GM19324 (cell line): ENCODE measurements around the gene ANKS1B.
"Not testable (repeated sequence)": the region's sequence is repeated elsewhere in the genome, so short reads cannot be mapped to it uniquely, and the experiment has no call there.

Source experiments
- ATAC-seq: cut with Tn5 transposase; IDR thresholded peaks from one replicate; pipeline ENCODE4 v1.9.1; 2021; ENCODE audit warnings: mild to moderate bottlenecking, moderate library complexity; ENCODE audit not compliant: unreplicated experiment, low FRiP score

ANKS1B gene

DNA sequence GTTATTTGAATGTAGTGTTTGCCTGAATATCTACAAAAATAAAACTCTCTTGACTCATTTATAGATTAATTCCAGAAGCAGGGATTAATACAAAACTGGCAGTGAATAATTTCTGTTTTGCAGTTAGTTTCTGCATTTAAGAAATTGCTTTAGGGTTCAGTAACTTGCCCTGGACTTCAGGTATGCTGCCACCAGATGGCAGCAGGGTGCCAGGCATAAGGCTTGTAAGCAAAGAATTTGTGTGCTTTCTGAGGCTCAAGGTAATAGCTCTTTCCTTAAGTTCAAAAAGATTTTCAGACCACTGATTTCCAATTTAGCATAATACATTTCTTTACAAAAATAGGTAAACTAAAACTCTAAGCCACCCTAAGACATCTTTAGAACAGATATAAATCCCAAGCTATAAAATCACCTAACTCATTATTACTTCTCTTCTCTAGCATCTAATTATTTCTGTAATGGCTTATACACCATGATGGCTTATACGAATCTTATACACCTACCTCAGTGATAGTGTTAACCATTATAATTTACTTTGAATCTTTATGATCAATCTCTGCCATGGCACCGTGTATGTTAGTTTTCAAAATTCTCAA lies 941.3 kb downstream of the ANKS1B start:
- no peak for ATAC-seq

DNA sequence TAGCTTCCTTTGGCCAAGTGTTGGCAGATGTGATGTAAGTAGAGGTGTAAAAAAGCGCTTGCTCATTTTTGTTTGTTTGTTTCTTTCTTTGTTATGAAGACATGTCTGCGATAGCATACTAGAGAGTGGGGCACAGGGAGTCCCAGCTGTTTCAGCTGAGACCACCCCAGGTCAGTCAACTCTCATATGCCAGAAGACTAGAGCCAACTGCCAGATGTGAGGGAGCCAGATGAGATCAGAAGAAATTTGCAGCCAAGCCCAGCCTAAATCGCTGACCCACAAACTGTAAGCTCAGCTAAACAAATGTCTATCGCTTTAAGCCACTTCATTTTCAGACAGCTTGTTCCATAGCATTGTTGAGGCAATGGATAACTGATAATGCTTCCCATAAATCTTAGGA lies 942.5 kb downstream of the ANKS1B start:
- ATAC-seq, result no peak

DNA sequence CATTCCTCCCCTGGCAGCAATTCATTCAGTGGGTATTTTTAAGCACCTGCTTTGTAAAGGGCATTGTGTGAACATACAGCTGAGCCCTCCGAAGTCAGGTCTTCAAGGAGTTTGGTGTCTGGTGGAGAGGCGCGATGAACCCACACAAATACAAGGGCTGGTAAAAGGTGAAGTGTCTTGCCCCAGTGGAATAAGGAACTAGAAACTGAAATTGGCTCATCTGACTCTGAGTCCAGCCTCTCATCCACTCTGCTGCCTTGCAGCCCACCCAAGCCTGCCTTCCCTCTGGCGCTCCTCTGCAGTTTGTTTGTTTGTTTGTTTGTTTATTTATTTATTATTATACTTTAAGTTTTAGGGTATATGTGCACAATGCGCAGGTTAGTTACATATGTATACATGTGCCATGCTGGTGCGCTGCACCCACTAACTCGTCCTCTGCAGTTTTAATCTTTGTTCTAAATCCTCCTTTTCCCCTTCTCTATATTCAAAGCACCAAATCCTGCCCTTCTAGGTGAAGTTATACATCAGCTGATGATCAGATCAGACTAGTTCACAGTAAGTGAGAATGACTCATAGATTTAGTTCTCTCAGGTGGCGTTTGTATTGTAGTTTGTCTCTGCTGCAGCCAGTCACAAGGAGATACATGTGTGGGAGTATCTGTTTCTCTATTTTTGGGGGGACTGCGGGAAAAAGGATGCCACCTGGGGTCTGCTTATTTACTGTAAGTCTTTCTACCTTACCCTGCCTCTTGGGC lies 945.2 kb downstream of the ANKS1B start:
- ATAC-seq, result no peak

DNA sequence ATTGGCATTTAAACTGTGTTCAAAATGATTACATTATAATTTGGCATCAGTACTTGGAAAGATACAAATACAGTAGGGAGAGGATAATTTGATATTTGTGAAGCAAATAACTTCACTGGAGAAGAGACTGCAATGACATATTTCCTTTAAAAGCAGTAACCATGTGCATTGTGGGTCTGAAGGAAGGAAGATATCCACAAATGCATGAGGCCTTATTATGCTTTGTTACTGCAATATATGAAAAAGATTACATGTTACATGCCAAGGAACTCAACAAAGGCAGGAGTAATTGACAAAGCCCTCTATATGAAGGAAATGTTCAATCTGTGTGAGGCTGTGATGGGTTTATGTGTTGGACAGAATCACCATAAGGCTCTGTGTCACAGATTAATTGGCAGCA lies 948.2 kb downstream of the ANKS1B start:
- no peak for ATAC-seq

DNA sequence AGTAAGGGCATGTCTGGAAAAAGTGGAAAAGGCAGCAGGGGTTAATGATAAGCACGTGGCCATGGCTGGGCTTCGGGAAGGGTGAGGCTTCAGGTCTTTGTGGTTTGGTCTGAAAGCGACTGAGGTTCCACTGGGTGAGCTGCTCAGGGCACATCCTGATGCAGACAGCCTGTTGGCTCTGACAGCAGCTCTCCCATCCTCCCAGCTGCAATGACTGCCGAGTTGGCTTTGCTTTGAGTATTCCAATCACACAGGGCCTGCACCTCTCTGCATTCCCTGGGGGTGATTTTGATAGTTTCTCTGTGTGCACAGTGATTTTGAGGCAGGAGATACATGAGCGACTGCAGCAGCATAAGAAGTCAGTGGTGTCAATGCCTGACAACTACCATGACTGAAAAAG lies 948.9 kb downstream of the ANKS1B start:
- ATAC-seq, result no peak

DNA sequence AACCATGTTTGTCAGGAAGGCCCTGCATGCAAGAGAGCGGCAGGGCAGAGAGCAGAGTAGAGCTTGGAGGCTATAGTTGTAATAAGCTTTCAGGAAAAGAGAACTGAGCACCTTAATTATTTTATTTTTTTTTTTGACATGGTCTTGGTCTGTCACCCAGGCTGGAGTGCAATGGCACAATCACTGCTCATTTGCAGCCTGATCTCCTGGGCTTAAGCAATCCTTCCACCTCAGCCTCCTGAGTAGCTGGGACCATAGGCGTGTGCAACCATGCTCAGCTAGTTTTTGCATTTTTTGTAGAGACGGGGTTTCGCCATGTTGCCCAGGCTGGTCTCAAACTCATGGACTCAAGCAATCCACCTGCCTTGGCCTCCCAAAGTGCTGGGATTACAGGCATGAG lies 950.5 kb downstream of the ANKS1B start:
- ATAC-seq, result not testable (repeated sequence)

DNA sequence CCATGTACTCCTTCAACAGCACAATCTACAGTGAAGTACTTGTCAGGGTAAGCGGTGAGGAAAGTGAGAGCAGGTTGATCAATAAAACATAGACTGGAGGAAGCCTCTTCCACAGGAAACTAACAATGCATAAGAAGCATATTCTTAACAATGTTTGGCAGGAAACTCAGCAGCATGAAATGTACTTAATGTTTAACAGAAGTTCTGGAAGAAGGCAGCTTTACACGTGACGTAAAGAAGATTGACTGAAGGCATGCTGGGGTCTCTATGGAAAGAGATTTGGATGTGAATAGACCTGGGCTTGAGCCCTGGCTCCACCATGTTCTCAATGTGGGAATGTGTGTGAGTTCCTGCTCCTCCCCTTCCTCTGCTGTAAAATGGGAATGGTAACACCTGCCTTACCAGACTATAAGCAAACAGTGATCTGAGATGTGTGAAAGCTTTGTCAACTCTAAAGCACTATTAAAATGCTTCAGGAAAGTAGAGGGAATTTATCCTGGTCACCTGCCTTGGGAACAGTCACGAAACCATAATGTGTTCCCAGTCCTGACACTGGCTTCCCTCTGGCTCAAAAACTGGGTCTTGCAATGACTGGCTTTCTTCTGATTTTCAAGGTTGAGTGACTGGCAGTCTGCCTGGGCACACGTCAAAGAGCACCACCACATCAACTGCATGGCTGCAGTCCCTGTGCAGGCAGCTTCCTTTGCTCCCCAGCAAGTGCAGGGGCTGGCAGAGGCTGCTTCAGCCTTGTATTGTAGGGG lies 955.0 kb downstream of the ANKS1B start:
- no peak for ATAC-seq

DNA sequence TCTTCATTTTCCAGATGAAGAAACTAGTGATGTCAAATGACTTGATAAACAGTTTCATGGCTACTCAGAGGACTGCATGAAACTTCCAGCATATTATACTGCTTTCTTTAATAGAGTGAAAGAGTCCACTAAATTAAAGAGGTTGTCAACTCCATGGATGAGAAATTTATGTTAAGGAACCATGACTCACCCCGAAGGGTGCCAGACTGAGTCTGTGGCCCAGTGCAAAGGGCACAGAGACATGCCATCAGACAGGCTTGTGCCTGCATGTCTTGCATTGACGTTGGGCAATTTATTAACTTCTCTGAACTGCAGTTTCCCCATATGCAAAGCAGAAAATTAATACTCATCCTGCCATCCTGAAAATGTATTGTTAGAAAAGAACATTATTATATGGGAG lies 957.3 kb downstream of the ANKS1B start:
- ATAC-seq, result peak; percentile 38

DNA sequence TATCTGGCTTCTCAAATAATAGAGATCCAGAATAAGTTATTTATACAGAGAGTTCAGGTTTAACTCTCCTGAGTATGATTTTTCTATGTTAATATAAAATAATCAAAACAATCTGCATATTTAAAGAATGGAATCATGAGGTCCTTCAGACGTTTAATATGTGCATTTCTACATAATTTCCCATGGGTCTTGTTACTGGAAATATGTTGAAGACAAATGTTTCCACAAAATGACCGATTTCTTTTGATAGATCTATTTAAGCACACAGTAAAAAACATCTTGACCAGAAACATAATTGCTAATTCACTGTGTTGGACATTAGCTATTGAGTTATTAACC lies 957.7 kb downstream of the ANKS1B start:
- ATAC-seq, result no peak

DNA sequence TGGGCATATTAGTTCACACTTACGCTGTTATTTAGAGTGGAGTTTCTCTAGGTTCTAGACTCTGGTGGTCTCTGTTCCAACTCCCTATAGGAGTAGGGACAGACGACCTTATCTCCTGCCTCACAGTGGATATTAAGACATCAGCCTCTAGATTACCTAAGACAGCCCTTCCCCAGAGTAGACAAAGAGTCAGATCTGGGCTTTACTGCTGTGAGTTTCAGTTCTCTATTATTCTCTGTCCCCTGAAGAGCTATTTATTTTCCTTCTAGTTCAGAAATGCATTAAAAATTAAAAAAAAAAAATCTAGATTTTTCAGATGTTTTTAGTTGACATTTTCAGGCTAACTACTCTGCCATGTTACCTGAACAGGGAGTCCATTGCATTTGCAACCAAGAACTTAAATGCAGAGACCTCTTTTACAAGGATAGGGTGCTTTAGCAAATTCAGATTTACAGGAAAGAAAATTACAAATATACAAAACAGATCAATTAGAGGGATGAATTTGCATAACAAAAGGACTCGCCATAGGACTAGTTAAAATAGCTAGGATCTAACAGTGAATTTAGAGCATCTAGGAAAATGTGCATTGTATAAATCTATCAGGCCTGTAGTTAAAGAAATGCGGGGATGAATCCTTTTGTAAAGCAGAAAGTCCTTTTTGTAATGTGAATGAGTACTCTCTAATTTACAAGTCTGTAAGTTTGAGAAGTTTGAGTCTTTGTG lies 958.2 kb downstream of the ANKS1B start:
- peak; percentile 75 for ATAC-seq

DNA sequence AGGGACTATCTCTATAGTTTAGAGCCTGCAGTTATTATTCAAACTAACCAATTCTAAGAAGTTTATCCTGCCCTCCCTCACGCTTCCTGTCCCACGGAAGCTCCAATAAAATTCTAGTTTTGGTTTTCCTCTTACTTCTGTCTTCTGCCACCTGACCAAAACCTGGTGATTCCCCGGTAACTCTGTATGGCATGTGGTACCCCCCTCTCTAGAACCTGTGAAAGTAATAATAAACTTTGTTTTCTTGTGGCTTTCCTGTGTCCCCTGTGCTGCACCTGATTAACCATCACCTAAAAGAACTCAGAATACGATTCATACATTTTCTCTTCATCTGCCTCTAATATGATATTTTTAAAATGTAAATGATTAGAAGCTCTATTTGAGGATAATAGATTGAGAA lies 959.9 kb downstream of the ANKS1B start:
- ATAC-seq, result no peak

DNA sequence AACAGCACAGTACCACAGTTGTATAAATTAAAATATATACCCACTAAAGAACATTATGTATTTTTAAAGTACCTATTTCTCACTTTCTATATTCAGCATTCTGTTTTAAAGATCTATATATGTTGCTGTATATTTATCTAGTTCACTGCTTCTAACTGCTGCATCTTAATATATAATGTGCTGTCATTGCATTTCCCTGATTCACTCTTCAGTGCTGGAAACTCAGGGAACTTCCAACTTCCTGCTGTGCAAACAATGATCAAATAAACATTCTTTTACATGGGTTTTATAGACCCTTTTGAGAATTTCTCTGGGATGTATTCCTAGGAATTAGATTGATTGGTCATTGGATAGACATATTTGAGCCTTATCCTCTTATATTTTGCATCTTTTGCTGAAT lies 960.5 kb downstream of the ANKS1B start:
- ATAC-seq, result no peak

DNA sequence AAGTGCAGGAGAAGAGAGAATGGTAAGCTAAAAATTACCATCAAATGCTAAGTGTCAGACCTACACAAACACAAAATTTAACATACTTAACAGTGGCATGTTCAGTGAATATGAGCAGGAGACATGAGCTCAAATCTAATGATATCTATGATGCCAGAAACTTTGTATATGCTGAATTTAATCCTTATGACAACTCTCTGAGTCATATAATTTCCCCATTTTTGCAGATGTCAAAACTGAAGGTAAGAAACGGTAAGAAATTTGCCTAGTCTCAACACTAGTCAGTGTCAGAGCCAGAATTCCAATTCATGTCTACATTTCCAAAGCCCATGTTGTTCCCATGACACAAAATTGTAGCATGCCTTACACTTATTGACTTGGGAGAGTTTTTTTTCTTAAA lies 963.9 kb downstream of the ANKS1B start:
- no peak for ATAC-seq

DNA sequence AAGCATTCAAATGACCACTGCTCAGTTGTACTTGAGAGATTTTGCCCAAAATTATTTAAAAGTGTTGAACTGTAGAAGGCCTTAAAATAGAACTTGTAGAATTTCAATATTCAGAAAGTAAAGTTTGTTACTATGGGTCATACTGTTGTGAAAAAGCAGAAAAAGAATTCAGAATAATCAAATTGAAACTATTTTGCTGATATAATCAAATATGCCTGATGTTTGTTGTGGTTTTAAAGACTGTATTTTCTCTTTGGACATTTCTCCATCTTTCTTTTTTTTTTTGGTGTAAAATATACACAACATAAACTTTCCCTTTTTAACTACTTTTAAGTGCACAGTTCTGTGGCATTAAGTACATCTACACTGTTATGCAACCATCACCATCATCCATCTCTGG lies 964.9 kb downstream of the ANKS1B start:
- no peak for ATAC-seq

DNA sequence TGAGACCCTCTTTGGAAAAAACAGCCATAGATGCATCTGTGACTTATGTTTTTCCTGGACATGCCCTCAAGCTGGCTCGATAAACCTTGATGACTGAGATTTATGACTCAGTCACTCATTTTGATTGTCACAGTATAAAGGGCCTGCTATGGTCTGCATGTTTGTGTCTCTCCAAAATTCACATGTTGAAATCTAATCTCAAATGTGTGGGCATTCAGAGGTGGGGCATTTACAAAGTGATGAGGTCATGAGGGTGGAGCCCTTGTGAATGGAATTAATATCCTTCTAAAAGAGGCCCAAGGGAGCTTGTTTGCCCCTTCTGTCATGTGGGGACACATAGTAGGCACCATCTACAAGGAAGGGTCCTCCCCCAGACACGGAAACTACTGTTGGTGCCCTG lies 966.8 kb downstream of the ANKS1B start:
- no peak for ATAC-seq

DNA sequence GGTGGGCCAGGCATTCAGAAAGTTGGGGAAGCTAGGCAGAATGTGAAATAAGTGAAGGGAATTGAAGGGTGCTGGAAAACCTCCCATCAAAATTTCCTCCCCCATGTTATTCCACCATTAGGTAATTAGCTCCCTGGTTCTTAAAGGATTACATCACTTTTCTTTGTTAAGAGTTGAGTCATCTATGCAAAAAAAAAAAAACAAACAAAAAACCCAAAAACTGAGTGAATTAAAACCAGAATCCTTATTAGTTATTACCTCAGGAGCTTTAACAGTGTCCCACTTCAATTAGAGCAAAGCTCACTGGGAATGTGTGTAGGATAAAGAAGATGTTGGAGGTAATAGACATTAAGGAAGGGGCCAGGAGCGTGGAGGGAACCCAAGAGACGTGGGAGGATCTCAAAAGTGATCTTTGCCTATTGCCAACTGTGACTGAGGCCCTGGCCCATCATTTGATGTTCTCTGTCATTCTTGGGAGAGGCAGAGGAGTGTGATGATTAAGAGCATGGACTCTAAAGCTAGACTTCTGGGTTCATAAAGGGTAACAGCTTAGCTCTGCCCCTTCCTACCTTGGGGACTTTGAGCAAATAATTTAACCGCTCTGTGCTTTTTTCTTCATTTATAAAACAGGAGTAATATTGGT lies 975.0 kb downstream of the ANKS1B start:
- ATAC-seq, result no peak

DNA sequence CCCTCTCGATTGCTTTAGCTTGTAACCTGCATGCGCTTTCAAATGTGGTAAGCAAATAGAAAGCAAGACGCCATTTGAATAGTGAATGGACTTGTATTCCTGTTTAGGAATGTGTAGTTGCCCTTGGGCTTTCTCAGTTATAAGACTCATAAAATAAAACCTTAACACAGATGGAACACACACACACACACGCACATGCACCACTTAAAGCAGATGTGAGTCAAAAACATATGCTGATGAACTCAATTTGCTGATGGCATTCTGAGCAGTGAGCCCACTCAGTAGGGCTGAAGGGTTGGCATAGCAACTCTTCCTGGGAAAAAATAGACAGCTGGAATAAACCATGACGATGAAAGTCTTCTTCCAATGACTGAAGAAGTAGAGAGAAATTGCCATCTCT lies 979.1 kb downstream of the ANKS1B start:
- ATAC-seq, result no peak

DNA sequence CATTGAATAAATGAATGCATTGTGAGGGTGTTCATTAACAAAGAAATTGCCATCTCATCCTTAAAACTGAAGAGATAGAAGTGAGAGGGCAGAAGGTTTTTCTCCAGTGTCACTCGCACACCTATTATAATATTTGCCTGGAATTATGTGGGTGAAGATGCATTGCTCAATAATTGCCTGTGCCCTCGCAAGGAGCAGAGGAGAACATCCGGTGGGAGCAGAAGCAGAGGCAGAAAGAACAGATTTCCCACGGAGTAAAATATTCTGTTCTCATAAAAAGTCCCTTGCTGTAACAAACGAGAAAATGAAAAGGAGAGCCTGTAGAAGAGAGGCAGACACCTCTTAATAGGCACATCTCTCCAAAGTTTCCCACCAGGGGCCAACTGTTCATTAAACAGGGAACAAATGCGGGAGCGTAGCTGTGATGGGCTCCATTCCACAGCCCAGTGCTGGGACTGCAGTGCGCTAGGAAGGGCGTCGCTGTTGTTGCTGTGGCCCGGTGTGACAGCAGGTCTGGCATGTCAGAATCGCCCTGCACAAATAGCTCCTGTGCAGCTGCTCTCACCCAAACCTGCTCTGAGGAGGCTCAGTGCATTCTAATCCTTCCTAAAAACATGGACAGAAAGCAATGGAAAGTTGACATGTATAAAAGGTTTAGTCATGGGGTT lies 979.8 kb downstream of the ANKS1B start:
- no peak for ATAC-seq

DNA sequence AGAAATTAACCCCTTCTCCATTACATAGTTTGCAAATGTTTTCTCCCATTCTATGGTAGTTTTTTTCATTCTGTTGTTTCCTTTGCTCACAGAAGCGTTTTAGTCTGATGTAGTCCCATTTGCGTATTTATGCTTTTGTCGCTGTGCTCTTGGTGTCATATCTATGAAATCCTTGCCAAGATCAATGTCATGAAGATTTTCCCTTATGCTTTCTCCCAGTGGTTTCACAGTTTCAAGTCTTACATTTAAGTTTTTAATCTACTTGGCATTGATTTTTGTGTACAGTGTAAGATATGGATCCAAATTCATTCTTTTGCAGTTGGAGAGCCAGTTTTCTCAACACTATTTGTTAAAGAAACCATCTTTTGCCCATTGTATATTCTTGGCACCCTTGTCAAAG lies 982.0 kb downstream of the ANKS1B start:
- ATAC-seq, result no peak

DNA sequence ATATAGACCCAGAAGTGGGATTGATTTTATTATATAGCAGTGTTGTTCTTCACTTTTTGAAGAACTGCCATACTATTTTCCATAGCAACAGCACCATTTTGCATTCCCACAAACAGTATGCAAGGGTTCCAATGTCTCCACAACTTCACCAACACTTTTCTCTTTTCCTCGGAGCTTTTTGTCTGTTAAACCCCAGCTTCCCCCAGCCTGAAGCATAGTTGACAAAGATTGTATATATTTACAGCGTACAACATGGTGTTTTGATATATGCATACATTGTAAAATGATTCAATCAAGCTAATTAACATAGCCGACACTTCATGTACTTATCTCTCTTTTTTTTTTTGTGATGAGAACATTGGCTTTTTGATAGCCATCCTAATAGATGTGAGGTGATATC lies 982.6 kb downstream of the ANKS1B start:
- no peak for ATAC-seq
